ENCODE measurements around the gene SMYD3.
A peak's percentile ranks its signal among the peaks of the same experiment; 100 is the strongest.
"Not testable (repeated sequence)": the region's sequence is repeated elsewhere in the genome, so short reads cannot be mapped to it uniquely, and the experiment has no call there.

SMYD3 gene

DNA sequence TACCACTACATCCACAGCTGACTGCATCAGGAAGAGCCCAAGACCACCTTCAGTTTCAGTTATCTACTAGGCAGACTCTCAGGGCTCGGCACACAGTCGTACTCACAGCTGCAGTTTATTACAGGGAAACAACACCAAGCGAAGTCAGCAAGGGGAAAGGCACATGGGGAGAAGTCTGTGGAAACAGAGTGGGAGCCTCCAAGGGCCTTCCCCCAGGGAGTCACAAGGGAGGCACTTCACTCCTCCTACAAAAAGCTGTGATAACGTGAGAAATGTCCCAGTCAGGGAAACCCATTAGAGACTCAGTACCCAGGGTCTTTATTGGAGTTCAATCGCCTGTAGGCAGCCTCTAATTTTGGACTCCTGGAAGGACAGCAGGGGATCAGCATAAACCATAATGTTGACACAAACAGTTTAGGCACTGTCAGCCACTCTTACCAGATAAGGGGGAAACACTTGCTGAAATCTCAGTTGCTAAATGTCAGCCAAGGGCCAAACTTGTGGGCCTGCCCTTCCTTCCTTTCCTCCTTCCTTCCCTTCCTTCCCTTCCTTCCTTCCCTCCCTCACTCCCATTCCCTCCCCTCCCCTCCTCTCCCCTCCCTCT is 444.0 kb downstream of the SMYD3 start:
- no peak for DNase-seq

DNA sequence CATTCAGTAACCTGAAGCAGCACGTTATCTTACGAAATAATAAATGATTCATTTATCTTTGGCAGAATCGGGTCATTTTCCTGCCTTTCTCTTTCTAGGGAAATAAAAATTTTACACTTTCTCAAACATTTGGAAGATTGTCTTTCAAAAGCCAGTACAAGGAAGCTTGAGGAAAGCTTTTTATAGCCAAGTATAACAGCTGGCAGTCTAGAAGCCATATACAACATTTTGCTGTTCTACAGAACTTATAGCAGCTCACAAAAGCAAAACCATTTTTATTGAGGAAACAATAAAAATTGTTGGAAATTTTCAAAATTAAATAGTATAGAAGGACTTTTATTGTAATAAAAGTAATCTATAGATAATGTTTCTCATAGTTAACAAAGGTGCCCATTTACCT is 448.6 kb downstream of the SMYD3 start:
- DNase-seq, result no peak

DNA sequence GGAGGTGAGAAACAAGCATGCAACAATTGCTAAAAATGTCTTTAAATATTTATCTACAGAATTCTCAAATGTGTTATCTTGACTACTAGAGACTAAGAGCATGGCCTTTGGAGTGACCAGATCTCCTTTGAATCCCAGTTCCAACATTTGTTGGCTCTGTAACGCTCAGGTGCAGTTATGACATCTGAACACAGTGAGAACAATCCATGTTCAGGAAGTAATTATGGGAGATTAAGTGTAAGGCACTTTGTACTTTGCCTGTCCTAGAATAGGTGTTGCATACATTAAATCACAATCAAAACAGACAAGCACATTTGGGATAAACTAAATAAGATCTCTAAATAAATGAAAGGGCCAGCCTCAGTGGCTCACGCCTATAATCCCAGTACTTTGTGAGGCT is 454.5 kb downstream of the SMYD3 start:
- DNase-seq, result no peak

DNA sequence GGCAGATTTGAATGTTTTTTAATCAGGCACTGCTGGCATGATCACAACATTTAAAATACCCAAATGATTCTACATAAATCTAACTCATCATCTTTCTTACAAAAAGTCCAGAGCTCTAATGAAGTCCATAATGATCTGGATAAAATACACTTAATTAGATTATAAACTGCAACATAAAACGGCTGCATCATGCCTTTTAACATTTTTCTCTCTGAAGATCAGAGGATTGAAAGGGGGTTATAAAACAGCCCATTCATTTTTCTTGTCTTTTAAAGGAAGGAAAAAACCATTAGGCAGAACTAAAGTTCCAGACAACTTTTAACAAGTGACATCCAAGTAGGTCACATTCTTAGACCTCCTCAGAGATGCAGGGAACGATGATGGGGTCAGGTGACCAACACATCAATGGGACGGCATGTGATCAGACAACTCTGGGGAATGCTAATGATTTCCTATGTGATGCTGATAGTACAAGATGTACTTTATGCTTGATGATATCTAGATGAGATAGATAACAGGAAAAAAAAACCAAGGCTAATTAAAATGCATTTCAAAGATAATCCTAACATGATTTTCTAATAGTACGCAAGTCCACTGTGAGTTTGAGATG is 455.1 kb downstream of the SMYD3 start:
- no peak for DNase-seq

DNA sequence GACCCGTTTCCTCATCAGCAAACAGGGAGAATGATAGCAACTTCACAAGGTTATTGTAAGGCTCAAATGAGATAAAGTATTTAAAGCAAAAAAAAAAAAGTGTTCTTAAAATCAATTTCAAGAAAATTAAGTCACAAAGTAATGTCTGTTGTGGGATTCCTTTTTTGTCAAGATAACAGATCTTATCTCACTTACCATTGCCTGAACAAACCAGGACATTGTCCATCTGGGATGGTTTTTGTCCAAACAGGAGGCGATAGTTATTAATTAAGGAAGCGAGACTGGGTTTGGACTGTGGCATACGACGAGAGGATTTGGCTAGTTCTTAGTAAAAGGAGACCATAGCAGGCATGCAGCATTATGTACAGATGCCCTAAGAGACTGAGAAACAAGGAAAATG is 458.4 kb downstream of the SMYD3 start:
- DNase-seq, result no peak

DNA sequence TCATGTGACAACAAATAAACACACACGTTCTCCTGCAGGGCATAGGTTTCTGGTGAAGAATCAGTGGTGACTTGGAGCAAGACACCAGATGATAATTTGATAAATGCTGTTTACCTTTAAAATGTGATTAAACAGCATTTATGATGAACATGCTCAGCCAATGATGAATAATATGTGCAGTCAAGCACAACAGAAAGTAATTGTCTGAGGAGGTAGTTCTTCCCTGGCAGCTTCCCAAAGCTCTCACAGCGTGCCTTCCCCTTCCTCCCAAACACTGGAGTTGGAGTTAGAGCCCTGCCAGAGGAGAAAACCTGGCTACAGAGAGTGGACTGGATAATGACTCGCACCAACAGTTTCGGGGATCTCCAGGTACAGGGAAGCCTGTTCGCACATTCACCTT is 463.5 kb downstream of the SMYD3 start:
- no peak for DNase-seq

DNA sequence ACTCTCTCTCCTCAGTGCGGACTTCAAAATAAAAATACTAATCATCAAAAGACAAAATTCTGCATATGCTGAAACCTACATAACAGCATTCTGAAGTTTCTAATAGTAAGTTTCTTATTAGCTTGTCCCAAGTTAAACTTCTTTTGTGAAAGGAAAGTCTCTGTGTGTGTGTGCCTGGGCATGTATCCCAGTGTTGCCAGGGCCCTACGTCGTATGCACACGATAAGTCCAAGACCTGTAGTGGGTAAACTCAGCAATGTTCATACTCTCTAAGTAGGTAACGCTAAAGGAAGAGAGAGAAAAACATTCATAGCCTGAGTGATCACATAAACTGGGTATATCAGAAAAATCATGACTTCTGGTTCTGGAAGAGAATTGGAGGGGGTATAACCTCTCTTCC is 465.7 kb downstream of the SMYD3 start:
- DNase-seq, result no peak

DNA sequence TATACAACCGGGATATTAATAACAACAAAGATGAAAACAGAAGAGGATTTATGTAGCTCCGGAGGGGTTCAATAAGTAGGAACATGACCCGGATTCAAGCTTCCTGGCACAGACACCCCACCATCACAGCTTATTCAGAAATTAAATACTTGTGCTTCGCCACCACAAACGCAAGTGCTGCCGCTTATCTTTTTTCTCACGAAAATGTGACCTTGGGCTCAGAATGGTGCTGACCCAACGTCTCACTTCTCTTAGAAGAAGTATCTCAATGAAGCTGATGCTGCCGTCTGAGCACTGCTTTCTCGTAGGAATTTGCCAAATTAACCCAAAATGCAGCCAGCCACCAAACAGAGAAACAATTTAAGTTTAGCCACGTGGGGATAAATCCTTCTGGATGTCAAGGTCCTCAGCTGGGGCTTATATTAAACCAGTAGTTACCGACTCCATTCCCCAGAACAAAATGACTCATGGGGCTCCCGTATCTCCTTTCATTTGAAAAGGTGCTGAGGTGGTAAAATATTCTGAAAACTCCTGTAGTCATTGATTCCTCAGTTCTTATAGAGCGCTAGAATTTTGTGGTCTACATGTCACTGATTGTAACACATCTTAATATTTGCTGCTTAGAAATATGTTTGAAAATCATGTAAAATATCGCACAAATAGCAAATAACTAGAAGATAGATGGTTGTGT is 466.7 kb downstream of the SMYD3 start:
- DNase-seq, result no peak

DNA sequence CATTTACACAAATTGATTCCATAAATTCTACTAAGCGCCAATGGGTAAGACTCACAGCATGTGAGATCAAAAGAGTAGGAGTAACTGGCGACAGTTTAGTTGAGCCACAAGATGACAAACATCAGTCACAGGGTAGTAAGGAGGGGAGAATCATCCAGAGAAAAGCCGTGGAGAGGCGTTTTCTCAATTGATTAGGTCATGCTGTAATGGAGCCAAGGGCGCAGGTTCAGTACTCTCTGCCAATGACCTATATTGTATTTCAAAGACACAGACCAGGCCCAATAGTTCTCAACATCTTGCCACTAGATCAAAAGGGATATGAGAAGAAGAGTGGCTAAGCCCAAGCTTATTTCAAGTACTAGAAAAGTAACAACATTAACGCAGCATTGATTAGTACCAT is 467.5 kb downstream of the SMYD3 start:
- DNase-seq, result no peak

DNA sequence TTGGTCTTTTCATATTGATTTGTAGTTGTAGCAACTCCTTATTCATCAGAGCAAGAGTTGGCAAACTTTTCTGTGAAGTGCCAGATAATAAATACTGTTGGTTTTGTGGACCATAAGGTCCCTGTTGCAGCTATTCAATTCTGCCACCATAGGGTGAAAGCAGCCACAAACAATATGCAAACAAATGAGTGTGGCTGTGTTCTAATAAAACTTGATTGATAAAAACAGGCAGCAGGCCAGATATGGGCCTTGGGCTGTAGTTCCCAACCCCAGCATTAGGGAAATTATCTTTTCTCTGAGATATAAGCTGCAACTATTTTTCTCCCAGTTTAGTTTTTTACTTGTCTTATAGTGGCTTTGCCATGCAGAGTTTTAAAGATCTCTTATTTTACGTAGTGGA is 469.2 kb downstream of the SMYD3 start:
- no peak for DNase-seq

DNA sequence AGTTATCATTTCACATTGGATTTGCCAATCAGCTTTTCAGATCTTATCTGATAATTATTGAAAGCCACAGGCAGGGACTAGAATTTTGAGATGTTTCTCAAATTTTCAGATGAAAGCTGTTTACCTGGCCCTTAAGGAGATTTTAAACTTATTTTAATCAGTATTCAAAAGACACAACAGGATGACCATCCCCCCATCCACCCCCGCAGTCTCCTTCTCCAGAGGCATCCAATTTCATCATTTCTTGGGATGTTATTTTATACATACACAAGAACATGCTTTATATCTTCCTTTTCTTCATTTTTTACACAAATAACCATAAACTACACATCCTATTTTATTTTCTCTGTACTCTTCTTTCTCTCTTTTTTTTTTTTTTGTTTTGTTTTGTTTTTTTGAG is 470.9 kb downstream of the SMYD3 start:
- DNase-seq, result no peak

DNA sequence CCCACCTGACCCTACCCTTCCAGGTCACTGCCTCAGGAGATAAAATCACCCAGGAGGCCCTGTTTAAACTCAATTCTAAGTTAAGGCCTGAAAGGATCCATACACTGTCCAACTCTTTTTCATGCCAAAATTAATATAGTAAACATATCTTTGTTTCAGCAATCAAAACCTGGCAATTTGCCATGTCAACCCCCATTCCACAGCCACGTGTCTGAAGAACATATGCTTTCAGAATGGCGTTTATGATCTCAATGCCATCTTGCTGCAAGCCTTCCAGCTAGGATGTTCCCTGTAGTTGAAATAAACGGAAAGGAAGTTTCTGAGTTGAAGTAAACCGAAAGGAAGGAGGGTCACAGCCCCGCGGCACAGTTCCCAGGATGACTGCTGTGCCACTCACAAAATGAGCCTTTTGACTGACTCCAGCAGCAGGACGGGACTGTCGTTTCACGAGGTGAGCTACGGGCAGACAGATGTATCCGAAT is 472.0 kb downstream of the SMYD3 start:
- peak; percentile 18 for DNase-seq

DNA sequence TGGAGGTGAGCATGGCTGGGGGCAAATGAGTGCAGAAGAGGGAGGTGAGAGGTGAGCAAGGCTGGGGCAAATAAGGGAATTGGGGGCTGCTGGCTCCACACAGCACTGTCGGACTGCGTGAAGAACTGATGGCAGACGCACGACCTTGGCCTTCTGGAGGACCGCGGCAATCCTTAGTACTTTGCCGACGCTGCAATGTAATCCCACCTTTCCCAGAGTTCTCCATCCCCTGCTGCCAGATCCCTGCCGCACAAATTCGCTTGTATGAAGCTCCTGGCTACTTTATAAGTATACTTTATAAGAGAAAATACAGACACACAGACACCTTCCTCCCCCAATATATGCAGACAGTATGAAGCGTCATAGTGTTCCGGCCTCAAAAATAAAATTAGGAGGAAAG is 472.4 kb downstream of the SMYD3 start:
- DNase-seq, result no peak

DNA sequence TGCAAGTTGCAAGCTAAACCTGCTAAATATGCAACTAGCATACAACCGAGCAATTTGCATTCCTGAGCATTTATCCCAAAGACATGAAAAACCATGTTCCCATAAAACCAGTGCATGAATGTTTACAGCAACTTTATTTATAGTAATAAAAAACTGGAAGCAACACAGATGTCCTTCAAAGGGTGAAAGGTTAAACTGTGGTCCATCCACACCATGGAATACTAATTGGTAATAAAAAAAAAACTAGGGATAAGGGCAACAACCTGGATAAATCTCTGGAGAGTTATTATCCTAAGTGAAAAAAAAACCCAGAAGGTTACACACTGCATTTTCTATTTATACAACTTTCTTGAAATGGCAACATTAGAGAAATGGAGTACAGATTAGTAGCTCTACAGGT is 474.1 kb downstream of the SMYD3 start:
- DNase-seq, result no peak

DNA sequence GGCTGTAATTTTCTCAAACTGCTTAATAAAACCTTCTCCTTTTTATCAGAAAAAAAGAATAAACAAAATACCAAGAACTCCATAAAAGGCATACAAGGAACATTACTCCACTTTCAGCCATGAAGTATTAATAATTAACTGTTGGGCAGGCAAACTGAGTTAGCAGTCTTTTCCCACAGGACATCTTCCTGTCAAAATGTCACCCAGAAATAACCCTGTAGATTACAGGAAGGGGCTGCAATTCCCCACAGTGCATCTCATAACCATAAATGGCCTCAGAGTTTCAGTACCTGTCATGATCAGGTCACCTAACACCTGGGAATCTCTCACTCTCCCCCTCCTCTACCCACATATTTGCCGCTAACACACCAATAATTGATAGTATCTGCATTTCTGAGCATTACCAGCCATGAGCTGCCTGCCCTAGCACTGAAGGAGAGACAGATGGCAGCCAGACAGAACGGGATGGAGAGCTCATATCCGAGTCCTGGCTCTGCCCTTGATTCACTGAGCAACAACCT is 475.0 kb downstream of the SMYD3 start:
- DNase-seq, result no peak

DNA sequence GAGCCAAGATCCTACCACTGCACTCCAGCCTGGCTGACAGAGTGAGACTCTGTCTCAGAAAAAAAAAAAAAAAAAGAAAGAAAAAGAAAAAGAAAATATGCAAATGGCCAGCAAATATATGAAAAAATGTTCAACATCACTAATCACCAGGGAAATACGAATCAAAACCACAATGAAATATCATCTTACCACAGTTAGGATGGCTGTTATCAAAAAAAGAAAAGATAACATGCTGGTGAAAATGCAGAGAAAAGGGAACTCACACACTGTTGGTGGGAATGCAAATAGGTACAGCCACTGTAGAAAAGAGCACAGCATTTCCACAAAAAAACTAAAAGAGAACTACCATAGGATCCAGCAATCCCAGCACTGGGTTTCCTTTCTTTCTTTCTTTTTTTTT is 477.5 kb downstream of the SMYD3 start:
- no peak for DNase-seq

DNA sequence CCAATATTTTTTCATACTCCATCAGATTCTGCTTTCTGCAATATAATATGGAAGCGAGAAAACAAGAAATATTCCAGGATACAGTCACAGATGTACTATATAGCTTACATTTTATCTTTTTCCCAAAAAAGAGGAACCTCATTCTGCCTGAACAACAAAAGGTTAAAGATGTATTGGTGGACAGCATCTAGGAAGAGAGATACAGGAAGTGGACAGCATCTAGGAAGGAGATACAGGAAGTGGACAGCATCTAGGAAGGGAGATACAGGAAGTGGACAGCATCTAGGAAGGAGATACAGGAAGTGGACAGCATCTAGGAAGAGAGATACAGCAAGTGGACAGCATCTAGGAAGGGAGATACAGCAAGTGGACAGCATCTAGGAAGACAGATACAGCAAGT is 483.0 kb downstream of the SMYD3 start:
- not testable (repeated sequence) for DNase-seq

DNA sequence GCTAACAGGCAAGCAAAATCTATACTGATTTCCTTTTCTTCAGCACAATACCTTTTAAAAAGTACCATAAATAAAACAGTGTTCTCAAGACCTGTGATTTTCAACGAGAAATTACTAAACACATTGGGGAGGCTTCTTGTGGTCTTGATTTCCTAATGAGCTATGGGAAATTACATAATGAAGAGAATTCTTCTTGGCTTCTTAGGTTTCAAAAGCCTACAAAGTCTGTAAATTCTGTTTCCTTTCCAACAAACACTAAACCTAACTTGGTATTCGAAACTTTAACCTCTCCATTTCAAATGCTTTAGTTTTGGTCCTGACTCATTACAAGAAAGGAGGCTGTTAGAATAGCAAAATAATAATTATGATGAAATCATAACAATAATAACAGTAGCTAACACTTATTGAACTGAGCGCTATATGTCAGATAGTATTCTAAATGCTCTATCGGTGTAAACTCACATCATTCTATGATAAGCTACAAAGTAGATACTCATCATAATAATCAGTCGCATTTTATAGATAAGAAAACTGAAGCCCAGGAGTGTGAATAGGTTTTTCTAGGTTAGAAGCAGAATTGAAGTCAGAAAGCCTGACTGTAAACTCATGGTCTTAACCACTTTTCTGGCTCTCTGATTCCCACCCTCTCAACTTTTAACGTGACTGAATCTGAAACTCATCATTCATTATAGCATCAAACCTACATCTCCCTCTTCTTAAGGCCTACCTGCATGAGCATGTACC is 486.7 kb downstream of the SMYD3 start:
- no peak for DNase-seq

DNA sequence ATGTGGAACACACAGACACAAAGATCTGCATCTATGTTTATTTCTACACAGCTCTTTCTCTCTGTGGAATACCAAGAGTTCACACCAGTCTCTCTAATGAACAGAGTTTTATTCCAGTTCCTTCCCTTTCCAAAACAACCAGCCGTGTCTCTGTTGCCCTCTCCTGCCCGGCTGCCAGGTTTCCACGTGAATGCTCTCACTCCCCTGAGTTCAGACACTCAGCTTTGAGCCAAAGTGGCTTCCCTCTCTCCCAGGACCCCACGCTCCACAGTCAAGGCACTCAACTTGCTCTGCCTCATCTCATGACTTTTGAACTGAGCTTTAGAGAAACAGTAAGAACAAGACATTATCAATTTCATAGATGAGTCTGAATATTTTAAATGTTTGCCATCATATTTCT is 488.9 kb downstream of the SMYD3 start:
- no peak for DNase-seq

DNA sequence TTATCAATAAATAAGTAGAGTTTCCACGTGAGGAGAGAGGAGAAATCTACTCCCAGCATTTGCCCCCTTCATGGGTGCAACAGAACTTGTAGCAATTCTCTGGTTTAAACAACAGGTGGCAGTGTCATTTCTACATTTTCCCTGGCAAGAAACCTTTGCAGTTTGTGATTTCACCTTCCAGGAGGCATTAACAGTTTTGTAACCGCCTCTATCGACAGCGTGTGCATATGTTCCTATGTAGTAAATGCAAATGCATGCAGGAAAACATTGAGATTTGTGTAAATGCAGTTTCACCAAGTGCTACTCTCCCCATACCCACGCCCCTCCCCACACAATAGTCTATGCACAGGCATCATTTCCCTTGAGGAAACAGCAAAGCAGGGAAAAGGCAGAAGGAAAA is 494.7 kb downstream of the SMYD3 start:
- DNase-seq, result peak; percentile 38

DNA sequence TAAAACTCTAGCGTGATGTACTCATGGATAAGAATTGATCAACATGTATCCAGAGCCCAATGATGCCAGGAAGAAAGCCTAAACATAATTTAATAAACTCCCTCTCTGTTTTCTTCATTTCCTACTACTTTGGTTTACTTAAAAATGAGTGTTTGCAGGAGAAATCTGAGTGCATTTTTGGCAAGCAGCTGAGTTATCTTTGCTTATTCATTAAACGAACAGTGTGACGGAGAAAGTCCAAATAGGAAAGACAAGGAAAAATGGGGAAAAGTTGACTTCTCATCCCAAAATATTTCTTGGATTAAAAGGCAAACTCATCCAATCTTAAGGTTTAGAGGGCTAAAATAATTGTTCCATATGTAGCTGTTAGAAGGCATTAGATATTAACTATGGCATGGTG is 496.7 kb downstream of the SMYD3 start:
- DNase-seq, result no peak

DNA sequence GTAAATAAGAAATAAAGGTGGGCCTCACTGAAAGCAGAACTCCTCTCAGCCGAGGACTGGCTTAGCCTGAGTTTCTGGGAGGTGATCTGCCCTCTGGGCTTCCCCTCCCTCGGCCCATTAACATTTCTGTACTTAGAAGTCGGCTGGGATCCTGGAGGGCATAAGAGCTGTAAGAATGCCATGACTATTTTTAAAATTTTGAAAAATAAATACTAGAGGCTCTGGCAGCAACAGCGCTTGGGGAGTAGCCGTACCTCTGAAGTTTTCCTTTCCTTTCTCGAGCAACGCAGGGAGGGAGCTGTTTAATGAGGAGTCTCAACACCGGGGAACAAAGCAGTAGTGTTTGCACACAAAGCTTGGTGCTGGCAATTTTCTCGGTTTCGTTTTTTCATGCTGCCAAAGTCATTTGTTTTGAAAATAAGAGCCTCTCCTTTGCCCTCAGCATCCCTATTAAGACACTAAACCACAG is 498.7 kb downstream of the SMYD3 start:
- DNase-seq, result no peak

DNA sequence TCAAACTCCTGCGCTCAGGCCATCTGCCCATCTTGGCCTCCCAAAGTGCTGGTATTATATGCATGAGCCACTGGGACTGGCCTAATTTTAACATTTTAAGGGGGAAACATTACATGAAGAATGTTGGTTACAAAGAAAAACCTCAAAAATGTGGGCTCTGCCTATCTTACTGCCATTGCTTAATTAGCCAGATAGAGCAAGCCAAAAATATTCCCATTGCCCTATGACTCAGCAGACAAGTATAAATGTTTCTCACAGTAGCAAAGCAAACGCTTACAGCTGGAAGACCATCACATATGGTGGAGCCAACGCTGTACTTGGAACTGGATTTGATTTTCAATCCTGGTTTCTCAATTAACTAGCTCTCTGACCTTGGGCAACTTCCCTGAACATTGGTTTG is 502.0 kb downstream of the SMYD3 start:
- DNase-seq, result peak; percentile 97

Measured in fibroblast of skin of scalp (primary cell).